Uterus (tissue), 2 donors: ENCODE measurements around the gene SPDYE16.
"Not testable (repeated sequence)": the region's sequence is repeated elsewhere in the genome, so short reads cannot be mapped to it uniquely, and the experiment has no call there.

Source experiments
- CTCF ChIP-seq, 4 experiments: fragments of 200-600 bp in 2 of 4; fragments of 450-650 bp in 2 of 4; sonication (generic) in 2 of 4; IDR thresholded peaks; one replicate each; pipeline ENCODE4 v1.5.1; 2016 to 2019; ENCODE audit warnings: antibody characterized with exemption in 4 of 4, mild to moderate bottlenecking in 2 of 4, moderate library complexity in 1 of 4
- POLR2A ChIP-seq, 2 donors: fragments of 450-650 bp; IDR thresholded peaks; one replicate each; pipeline ENCODE4 v1.6.1; 2016; ENCODE audit warnings: antibody characterized with exemption in 2 of 2, mild to moderate bottlenecking in 1 of 2, moderate library complexity in 1 of 2

GRCh38 chr7:76561342-76561741 lies 18.2 kb upstream of the SPDYE16 start:
- not testable (repeated sequence) for TF ChIP-seq POLR2A, CTCF (IDR thresholded peaks at IDR 0.05)
